Measurements from ENCODE around the gene FLNB.

The FLNB gene

GRCh38 chr3:58106640-58107039 is 98.4 kb downstream of the FLNB start:
- no peak for TF ChIP-seq ZFX (IDR thresholded peaks at IDR 0.05)
- no peak for TF ChIP-seq CTCF (conservative IDR thresholded peaks at IDR 0.05)
- H3K27ac ChIP-seq: no peak overlapping the region

- TF ChIP-seq ZFX (IDR thresholded peaks at IDR 0.05) (no peak), CTCF (conservative IDR thresholded peaks at IDR 0.05) (no peak)
- no peak overlapping the region for H3K27ac ChIP-seq
These were observed 99.4 kb downstream of the FLNB start for GRCh38 chr3:58107597-58107996.

- no peak for TF ChIP-seq CTCF (conservative IDR thresholded peaks at IDR 0.05)
- no peak for TF ChIP-seq ZFX (IDR thresholded peaks at IDR 0.05)
- peak overlapping the region; percentile 42; the same call in 1 of the 2 replicates for H3K27ac ChIP-seq
These were observed 101.5 kb downstream of the FLNB start for GRCh38 chr3:58109752-58110151.

GRCh38 chr3:58111513-58112184 is 103.4 kb downstream of the FLNB start:
- H3K27ac ChIP-seq: peak overlapping the region; percentile 81
- TF ChIP-seq CTCF (conservative IDR thresholded peaks at IDR 0.05) (no peak), ZFX (IDR thresholded peaks at IDR 0.05) (no peak)

GRCh38 chr3:58112185-58112535 is 103.9 kb downstream of the FLNB start:
- peak overlapping the region; percentile 81 for H3K27ac ChIP-seq
- no peak for TF ChIP-seq ZFX (IDR thresholded peaks at IDR 0.05)
- TF ChIP-seq CTCF (conservative IDR thresholded peaks at IDR 0.05): no peak

- no peak for TF ChIP-seq ZFX (IDR thresholded peaks at IDR 0.05)
- no peak for TF ChIP-seq CTCF (conservative IDR thresholded peaks at IDR 0.05)
- H3K27ac ChIP-seq: peak overlapping the region; percentile 92; the same call in 1 of the 2 replicates
These were observed 107.0 kb downstream of the FLNB start for GRCh38 chr3:58115175-58115574.

- peak overlapping the region; percentile 92 for H3K27ac ChIP-seq
- TF ChIP-seq CTCF (conservative IDR thresholded peaks at IDR 0.05) (no peak), ZFX (IDR thresholded peaks at IDR 0.05) (no peak)
These were observed 108.1 kb downstream of the FLNB start for GRCh38 chr3:58116161-58116955.
